HG03139 (cell line): ENCODE measurements around the gene BCAP29.

Experiments
- ATAC-seq: cut with Tn5 transposase; IDR thresholded peaks from one replicate; pipeline ENCODE4 v1.9.1; 2021; ENCODE audit not compliant: unreplicated experiment

The BCAP29 gene

DNA sequence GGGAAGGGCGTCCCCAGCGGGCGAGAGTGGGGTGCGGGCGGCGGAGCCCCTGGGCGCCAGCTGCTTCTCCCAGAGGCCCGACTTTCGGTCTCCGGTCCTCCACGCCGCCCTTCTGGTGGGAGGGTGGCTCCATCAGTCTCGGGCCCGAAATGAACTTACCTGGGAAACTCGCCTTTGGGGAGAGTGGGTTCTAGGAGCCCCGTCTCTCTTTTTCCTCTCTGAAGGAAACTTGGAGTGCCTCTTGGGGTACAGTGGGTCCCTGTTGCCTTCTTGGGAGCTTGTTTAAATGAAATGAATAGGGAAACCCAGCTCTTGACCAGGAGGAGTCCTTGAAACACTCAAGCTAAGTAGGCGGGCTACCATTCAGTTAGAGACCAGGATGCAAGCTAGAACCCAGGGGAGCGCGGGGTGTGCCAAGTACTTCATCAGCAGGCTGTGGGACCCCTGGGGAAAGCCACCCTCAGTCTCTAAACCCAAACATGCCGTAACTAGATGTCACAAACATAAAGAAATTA is 81.9 kb downstream of the BCAP29 start:
- ATAC-seq = no peak

DNA sequence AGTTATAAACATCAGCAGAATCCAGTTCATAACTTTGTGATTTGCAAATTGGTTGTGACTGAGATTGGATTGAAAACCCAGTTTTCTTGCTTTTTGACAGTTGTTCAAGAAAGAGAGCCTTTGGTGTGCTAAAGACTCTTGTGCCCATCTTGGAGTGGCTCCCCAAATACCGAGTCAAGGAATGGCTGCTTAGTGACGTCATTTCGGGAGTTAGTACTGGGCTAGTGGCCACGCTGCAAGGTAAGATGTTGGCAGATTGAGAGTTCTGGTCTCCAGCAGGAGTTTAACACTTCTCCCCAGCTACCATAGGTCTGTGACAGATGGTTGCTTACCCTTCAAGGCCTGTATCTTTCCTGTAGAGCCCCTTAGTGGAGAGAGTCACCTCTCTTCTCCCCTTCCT is 83.2 kb downstream of the BCAP29 start:
- ATAC-seq = no peak

DNA sequence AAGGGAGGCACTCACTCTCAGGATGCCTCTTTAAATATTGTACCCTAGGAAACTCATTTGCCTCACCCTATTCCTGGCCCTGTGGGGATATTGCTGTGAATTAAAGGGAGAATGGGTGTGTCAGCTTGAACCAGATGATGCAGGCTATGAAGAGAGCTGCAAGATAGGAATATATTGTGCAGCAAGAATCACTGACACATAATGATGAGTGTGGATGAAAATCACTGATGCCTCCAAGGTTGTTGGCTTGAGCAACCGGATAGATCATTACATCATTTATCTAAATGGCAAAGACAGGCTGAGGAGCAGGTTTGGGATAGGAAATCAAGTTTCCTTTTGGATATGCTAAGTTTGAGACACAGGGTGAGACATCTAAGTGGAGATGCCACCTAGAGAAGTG is 86.7 kb downstream of the BCAP29 start:
- ATAC-seq = no peak

DNA sequence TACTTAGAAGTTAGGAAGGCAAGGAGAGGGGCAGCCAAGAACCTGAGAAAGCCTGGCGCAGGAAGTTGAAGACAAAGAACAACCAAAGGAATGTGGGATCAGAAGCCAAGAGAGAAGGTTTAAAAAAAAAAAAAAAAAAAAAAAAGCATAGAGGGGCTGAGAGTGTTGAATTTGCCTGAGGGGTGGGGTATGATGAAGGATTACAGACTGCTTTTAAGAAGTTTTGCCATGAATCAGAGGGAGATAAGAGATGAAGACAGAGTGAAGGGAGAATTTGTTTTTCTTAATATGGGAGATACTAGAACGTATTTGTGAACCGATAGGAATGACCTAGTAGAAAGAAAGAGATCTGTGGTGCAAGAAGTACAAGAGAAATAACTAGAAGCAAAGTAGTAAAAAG is 87.3 kb downstream of the BCAP29 start:
- ATAC-seq = no peak

DNA sequence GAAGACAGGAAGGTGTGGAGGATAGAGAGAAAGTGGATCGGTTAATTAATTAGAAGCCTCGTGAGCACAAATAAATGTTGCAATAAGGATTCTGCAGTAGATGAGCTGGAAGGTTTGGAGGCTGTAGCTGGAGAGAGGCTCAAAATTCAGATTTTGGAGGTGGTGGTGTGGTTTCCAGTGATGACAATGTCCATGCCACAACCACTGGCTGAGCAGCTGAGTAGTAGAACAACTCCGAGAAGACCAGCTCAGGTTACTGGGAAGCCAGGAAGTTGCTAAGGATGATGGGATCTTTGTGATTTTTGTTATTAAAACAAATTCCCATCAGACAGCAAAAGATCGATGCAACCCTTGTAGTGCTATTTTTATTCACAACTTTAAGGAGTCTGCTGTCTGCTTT is 88.2 kb downstream of the BCAP29 start:
- no peak for ATAC-seq
